GM12874 (cell line): ENCODE results near the gene SPESP1.

Experiments
- TF ChIP-seq, protein P1 (sequence below): IDR thresholded peaks from 2 replicates; pipeline ENCODE4 v1.5.1; 2011; ENCODE audit warnings: low read depth, mild to moderate bottlenecking, control low read depth, low read length, moderate library complexity; ENCODE audit not compliant: insufficient read depth

SPESP1 gene

DNA sequence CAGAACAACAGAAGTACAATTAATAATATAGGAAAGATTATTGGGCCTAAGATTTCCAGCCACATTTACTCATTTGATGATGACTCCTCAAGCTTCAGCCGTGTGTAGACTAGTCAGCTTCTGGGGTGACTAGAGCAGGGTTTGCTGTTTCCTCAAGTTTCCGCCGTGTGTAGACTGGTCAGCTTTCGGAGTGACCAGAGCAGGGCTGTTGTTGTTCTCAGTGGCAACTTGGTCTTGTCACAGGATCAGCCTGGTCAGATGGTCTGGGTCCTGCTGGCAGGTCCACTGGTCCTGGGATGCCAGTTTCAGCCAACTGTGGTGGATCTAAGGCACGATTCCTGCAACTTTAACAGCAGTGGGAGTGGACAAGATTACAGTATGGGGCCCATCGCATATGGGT lies 62.4 kb downstream of the SPESP1 start:
- TF ChIP-seq, protein P1, sequence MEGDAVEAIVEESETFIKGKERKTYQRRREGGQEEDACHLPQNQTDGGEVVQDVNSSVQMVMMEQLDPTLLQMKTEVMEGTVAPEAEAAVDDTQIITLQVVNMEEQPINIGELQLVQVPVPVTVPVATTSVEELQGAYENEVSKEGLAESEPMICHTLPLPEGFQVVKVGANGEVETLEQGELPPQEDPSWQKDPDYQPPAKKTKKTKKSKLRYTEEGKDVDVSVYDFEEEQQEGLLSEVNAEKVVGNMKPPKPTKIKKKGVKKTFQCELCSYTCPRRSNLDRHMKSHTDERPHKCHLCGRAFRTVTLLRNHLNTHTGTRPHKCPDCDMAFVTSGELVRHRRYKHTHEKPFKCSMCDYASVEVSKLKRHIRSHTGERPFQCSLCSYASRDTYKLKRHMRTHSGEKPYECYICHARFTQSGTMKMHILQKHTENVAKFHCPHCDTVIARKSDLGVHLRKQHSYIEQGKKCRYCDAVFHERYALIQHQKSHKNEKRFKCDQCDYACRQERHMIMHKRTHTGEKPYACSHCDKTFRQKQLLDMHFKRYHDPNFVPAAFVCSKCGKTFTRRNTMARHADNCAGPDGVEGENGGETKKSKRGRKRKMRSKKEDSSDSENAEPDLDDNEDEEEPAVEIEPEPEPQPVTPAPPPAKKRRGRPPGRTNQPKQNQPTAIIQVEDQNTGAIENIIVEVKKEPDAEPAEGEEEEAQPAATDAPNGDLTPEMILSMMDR, result no peak

DNA sequence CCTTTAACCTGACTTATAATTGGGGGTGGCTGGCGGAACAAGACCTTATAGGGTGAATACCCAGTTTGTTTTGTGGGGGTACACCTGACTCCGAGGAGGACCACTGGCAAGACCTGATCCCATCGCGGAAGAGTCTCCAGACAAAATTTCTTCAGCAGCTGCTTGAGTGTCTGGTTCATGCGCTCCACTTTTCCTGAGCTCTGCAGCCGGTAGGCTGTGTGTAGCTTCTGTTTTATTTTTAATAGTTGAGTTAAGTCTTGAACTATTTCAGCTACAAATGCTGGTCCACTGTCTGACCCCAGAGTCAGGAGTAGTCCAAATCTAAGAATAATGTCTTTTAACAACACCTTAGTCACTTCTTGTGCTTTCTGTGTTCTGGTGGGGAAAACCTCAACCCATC lies 63.0 kb downstream of the SPESP1 start:
- TF ChIP-seq, protein P1, result no peak

DNA sequence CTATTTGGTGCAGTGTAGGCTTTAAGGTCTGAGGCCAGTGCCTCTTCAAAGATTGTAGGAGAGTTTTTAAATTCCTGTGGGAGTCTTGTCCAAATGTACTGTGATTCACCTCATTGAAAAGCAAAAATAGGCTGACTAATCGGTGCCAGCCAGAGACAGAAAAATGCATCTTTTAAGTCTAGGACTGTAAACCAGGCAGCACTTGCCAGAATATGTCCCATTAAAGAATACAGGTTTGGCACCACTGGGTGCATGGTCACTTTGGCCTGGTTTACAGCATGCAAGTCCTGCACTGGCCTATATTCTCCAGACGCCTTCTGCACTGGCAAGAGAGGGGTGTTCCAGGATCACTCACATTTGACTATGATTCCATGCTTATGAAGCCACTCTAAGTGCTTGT lies 63.8 kb downstream of the SPESP1 start:
- TF ChIP-seq, protein P1, result no peak

DNA sequence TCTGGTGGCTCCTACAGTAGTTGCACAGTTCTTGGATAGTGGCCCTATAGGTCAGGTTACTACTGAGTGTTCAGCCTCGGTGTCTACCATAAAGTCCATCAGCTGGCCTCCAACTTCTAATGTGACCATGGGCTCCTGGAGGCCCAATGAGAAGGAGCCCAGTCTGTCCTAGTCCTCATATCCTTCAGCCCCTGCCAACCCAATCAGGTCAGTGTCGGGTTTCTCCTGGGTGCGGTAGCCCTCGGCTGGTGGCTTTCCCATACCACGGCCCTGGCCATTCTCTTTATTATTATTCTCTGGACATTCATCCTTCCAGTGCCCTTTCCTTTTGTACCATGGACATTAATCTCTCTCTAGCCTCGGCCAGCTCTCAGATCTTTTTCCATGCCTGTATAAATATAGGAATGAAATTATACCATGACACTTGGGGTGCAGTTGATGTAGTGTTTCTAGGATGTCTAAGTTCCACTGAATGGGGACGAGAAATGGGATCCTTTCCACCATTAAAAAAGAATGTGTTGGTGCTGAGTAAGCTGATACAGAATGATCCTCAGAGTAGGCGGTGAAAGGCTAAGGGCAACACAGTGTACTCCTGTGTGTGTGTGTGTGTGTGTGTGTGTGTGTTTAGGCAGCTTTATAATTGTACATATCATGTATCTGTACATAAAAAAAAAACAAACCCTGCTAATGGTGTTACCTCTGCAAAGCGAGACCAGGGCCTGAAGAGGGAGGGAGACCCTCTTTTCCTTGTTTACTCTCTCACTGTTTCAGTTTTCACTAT lies 64.8 kb downstream of the SPESP1 start:
- TF ChIP-seq, protein P1, result no peak
